AG09309 (cell line): ENCODE measurements around the gene JDP2.

ENCODE experiments used
- DNase-seq: peaks from one replicate; pipeline ENCODE4 v3.0.0-alpha.2; 2010; ENCODE audit warnings: low read depth
- H3K4me3 ChIP-seq: 2 replicates; pipeline ENCODE4 v1.5.1; 2011; ENCODE audit warnings: mild to moderate bottlenecking, low read depth, low read length, moderate library complexity; ENCODE audit not compliant: control insufficient read depth
- CTCF ChIP-seq: IDR thresholded peaks from 2 replicates; pipeline ENCODE4 v1.5.1; 2011; ENCODE audit warnings: mild to moderate bottlenecking, low read depth, low read length, inconsistent platforms; ENCODE audit not compliant: insufficient read depth, control insufficient read depth; ENCODE audit errors: missing control alignments

The JDP2 gene

GRCh38 chr14:75487155-75487671 lies 59.4 kb downstream of the JDP2 start:
- no peak overlapping the region for H3K4me3 ChIP-seq
- DNase-seq = no peak
- TF ChIP-seq CTCF = no peak

- H3K4me3 ChIP-seq = no peak overlapping the region
- DNase-seq = no peak
- TF ChIP-seq CTCF = no peak
Measured at GRCh38 chr14:75489480-75489837, 61.6 kb downstream of the JDP2 start.

GRCh38 chr14:75491376-75491978 lies 63.7 kb downstream of the JDP2 start:
- no peak for DNase-seq
- H3K4me3 ChIP-seq = no peak overlapping the region
- no peak for TF ChIP-seq CTCF

- no peak for DNase-seq
- H3K4me3 ChIP-seq = no peak overlapping the region
- no peak for TF ChIP-seq CTCF
Measured at GRCh38 chr14:75492832-75493591, 65.2 kb downstream of the JDP2 start.

- no peak for DNase-seq
- no peak for TF ChIP-seq CTCF
- no peak overlapping the region for H3K4me3 ChIP-seq
Measured at GRCh38 chr14:75493592-75494087, 65.8 kb downstream of the JDP2 start.

- no peak for DNase-seq
- no peak for TF ChIP-seq CTCF
- no peak overlapping the region for H3K4me3 ChIP-seq
Measured at GRCh38 chr14:75494896-75495295, 67.1 kb downstream of the JDP2 start.

- no peak for DNase-seq
- no peak overlapping the region for H3K4me3 ChIP-seq
- TF ChIP-seq CTCF = no peak
Measured at GRCh38 chr14:75495399-75495798, 67.6 kb downstream of the JDP2 start.
